DMS153 treated with DMSO at 0.1 percent for 48 hours (cell line): ENCODE data around the gene GAS5.
A peak's percentile ranks its signal among the peaks of the same experiment; 100 is the strongest.
"Not testable (repeated sequence)": the region's sequence is repeated elsewhere in the genome, so short reads cannot be mapped to it uniquely, and the experiment has no call there.

Experiments
- DNase-seq: peaks from one replicate; lab custom pipeline; 2025; ENCODE audit not compliant: unreplicated experiment; lab: John Stamatoyannopoulos, UW

GAS5 gene

GRCh38 chr1:173867753-173868265 is at the start of gene GAS5:
Gene GAS5 (minus strand): TSS chr1:173867989.
- DNase-seq = peak; percentile 99

- no peak for DNase-seq
Observed at GRCh38 chr1:173917149-173917548, 49.4 kb upstream of the GAS5 start, which contains the start of gene SERPINC1. Gene SERPINC1 (minus strand): TSS chr1:173917327. CDS start chr1:173917259, 68 bp downstream.

GRCh38 chr1:173916667-173917066 is 48.9 kb upstream of the GAS5 start:
- no peak for DNase-seq

- no peak for DNase-seq
Observed at GRCh38 chr1:173915596-173915995, 47.8 kb upstream of the GAS5 start.

- no peak for DNase-seq
Observed at GRCh38 chr1:173914366-173914871, 46.6 kb upstream of the GAS5 start.

GRCh38 chr1:173913111-173913510 is 45.3 kb upstream of the GAS5 start:
- DNase-seq = no peak

GRCh38 chr1:173903827-173904531 is 36.2 kb upstream of the GAS5 start:
- no peak for DNase-seq

- DNase-seq = no peak
Observed at GRCh38 chr1:173900992-173901391, 33.2 kb upstream of the GAS5 start.

- no peak for DNase-seq
Observed at GRCh38 chr1:173900427-173900826, 32.6 kb upstream of the GAS5 start.

- DNase-seq = no peak
Observed at GRCh38 chr1:173894189-173894588, 26.4 kb upstream of the GAS5 start.

GRCh38 chr1:173893611-173894010 is 25.8 kb upstream of the GAS5 start:
- DNase-seq = no peak

- DNase-seq = no peak
Observed at GRCh38 chr1:173889885-173890284, 22.1 kb upstream of the GAS5 start.

GRCh38 chr1:173888749-173889148 is 21.0 kb upstream of the GAS5 start:
- DNase-seq = no peak

GRCh38 chr1:173887627-173888026 is 19.8 kb upstream of the GAS5 start:
- no peak for DNase-seq

GRCh38 chr1:173886746-173887611 is 19.2 kb upstream of the GAS5 start:
- DNase-seq = no peak

GRCh38 chr1:173884701-173885100 is 16.9 kb upstream of the GAS5 start:
- no peak for DNase-seq

- not testable (repeated sequence) for DNase-seq
Observed at GRCh38 chr1:173881117-173881516, 13.3 kb upstream of the GAS5 start.

GRCh38 chr1:173878251-173878650 is 10.5 kb upstream of the GAS5 start:
- DNase-seq = no peak

- no peak for DNase-seq
Observed at GRCh38 chr1:173876732-173877131, 8.9 kb upstream of the GAS5 start.

GRCh38 chr1:173871500-173871899 is 3.7 kb upstream of the GAS5 start:
- no peak for DNase-seq

GRCh38 chr1:173871091-173871490 is 3.3 kb upstream of the GAS5 start:
- no peak for DNase-seq
